NT2/D1 (cell line): ENCODE measurements around the gene PHTF1.
"Not testable (repeated sequence)": the region's sequence is repeated elsewhere in the genome, so short reads cannot be mapped to it uniquely, and the experiment has no call there.

Source experiments
- DNase-seq: peaks from one replicate; pipeline ENCODE4 v3.0.0-alpha.2; 2011; ENCODE audit warnings: low read depth, low spot score
- H3K27me3 ChIP-seq: 2 replicates; pipeline ENCODE4 v1.6.0; 2011; ENCODE audit warnings: mild to moderate bottlenecking; ENCODE audit not compliant: insufficient read length, insufficient read depth
- H3K36me3 ChIP-seq: 2 replicates; pipeline ENCODE4 v1.6.1; 2011; ENCODE audit warnings: mild to moderate bottlenecking, low read length, mixed read lengths; ENCODE audit not compliant: insufficient read depth, insufficient read length
- H3K4me1 ChIP-seq: 2 replicates; pipeline ENCODE4 v1.5.1; 2011; ENCODE audit not compliant: insufficient read depth, insufficient read length
- H3K4me3 ChIP-seq: 2 replicates; pipeline ENCODE4 v1.5.1; 2011; ENCODE audit warnings: low read depth; ENCODE audit not compliant: insufficient read length
- H3K9ac ChIP-seq: 2 replicates; pipeline ENCODE4 v1.6.0; 2011; ENCODE audit warnings: low read depth; ENCODE audit not compliant: insufficient read length
- H3K9me3 ChIP-seq: 2 replicates; pipeline ENCODE4 v1.5.1; 2011; ENCODE audit warnings: mild to moderate bottlenecking, low read length; ENCODE audit not compliant: insufficient read depth
- SUZ12 ChIP-seq: IDR thresholded peaks from 2 replicates; pipeline ENCODE4 v1.6.1; 2011; ENCODE audit not compliant: insufficient read length, insufficient read depth; ENCODE audit errors: extremely low read depth
- YY1 ChIP-seq: IDR thresholded peaks from 2 replicates; pipeline ENCODE4 v1.6.1; 2011; ENCODE audit not compliant: insufficient read length, insufficient read depth
- ZNF274 ChIP-seq: IDR thresholded peaks from 2 replicates; pipeline ENCODE4 v1.6.1; 2011; ENCODE audit warnings: mild to moderate bottlenecking, low read depth, low read length

Gene PHTF1

DNA sequence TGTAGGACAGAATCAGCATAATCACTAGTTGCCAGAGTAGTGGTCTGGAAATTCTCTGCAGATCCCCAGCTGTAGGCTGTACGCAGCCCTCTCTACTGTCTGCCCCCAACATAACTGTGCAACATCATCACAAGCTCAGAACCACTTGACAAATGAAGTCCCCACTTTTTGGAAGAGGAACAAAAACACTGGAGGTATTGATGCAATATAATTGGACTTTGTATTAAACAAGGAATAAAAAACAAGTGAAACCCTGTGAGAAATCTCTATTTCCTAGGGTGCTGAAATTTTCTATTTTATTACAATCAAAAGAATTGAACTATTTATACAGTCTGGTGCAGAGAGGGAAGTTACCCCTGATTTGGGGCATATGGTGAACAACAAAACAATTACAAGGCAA, 15.2 kb downstream of the PHTF1 start:
- Histone ChIP-seq H3K9me3 (peaks cover 3% of the 10 kb centered on the region; the same call in 1 of the 2 replicates), H3K27me3 (no peaks in the 10 kb centered on the region), H3K4me1 (no peaks in the 10 kb centered on the region), H3K9ac (no peak overlapping the region), H3K36me3 (peaks cover 24% of the 10 kb centered on the region), H3K4me3 (no peak overlapping the region)
- no peak for DNase-seq
- TF ChIP-seq YY1: no peak
- TF ChIP-seq SUZ12: no peak
- no peak for TF ChIP-seq ZNF274

DNA sequence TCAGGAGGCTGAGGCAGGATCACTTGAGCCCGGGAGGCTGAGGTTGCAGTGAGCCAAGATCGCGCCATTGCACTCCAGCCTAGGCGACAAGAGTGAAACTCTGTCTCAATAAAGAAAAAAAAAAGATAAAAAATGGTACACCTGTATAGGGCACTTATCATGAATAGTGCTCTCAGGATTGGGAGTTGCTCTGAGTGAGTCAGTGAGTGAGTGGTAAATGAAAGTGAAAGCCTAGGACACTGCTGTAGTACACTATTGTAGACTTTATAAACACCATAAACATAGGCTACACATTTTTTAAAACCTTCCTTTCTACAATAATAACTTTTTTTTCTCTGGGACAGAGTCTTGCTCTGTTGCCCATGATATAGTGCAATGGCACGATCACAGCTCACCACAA, 16.8 kb downstream of the PHTF1 start:
- Histone ChIP-seq H3K36me3 (peaks cover 24% of the 10 kb centered on the region), H3K4me1 (no peaks in the 10 kb centered on the region), H3K27me3 (no peaks in the 10 kb centered on the region), H3K9ac (no peak overlapping the region), H3K4me3 (no peak overlapping the region), H3K9me3 (peaks cover 3% of the 10 kb centered on the region; the same call in 1 of the 2 replicates)
- TF ChIP-seq YY1 (no peak), ZNF274 (no peak), SUZ12 (no peak)
- no peak for DNase-seq

DNA sequence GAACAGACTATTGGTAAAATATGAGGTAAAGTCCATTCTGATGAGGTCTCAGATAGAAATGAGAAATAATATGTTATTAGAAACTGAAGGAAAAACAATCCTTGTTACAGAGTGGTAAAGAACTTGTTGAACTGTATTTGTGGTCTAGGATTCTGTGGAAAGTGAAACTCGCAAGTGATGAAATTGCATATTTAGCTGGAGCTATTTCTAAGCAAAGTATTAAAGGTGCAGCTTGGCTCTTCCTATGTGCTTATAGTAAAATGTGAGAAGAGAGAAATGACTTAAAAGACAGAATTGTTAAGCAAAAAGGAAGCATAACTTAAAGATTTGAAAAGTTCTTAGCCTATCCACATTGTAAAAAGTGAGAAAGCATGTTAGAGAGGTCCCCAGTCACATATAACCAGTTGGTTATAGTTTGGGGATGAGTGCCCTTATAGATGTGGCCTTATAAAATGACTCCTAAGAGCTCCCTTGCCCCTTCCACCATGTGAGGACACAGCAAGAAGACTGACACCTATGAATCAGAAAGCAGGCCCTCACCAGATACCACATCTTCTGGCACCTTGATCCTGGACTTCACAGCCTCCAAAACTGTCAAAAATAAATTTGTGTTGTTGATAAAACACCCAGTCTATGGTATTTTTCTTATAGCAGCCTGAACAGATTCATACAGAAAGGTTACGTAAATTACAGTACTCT, 24.8 kb downstream of the PHTF1 start:
- Histone ChIP-seq H3K27me3 (no peaks in the 10 kb centered on the region), H3K9me3 (no peaks in the 10 kb centered on the region), H3K9ac (no peak overlapping the region), H3K4me3 (no peak overlapping the region), H3K36me3 (peaks cover 38% of the 10 kb centered on the region), H3K4me1 (no peaks in the 10 kb centered on the region)
- TF ChIP-seq YY1 (no peak), ZNF274 (no peak), SUZ12 (no peak)
- DNase-seq: no peak

DNA sequence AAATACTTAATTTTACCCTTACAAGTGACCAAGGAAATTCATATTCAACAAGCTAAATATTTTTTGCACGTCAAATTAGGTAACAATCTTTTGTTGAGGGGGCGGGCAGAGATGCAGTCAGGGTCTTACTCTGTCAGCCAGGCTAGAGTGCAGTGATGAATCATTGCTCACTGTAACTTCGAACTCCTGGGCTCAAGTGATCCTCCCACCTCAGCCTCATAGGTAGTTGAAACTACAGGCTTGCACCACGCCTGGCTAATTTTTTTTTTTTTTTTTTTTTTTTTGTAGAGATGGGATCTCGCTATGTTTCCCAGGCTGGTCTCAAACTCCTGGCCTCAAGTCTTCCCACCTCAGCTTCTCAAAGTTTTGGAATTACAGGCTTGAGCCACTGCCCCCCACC, 26.5 kb downstream of the PHTF1 start:
- Histone ChIP-seq H3K36me3 (peaks cover 39% of the 10 kb centered on the region), H3K4me3 (no peak overlapping the region), H3K4me1 (no peaks in the 10 kb centered on the region), H3K9ac (no peak overlapping the region), H3K9me3 (no peaks in the 10 kb centered on the region), H3K27me3 (no peaks in the 10 kb centered on the region)
- TF ChIP-seq YY1 (no peak), ZNF274 (no peak), SUZ12 (no peak)
- no peak for DNase-seq

DNA sequence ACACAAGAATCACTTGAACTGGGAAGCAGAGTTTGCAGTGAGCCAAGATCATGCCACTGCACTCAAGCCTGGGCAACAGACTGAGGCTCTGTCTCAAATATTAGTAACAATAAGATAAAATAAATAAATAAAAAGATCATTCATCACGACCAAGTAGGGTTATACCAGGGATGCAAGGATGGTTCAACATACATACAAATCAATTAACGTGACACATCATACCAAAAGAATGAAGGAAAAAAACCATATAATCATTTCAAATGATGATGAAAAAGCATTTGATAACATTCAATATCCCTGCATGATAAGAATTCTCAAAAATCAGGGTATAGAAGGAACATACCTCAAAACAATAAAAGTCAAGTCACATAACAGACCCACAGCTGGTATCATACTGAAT, 38.3 kb downstream of the PHTF1 start:
- Histone ChIP-seq H3K27me3 (no peaks in the 10 kb centered on the region), H3K4me1 (no peaks in the 10 kb centered on the region), H3K36me3 (peaks cover 43% of the 10 kb centered on the region), H3K4me3 (no peak overlapping the region), H3K9ac (no peak overlapping the region), H3K9me3 (peaks cover 48% of the 10 kb centered on the region)
- no peak for DNase-seq
- TF ChIP-seq ZNF274 (no peak), YY1 (no peak), SUZ12 (no peak)

DNA sequence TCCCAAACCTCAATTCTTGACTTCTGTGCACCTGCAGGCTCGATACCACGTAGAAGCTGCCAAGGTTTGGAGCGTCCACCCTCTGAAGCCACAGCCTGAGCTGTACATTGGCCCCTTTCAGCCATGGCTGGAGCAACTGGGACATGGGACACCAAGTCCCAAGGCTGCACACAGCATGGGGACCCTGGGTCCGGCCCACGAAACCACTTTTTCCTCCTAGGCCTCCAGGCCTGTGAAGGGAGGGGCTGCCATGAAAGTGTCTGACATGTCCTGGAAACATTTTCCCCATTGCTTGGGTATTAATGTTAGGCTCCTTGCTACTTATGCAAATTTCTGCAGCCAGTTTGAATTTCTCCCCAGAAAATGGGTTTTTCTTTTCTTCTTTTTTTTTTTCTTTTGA, 40.7 kb downstream of the PHTF1 start:
- Histone ChIP-seq H3K9me3 (peaks cover 48% of the 10 kb centered on the region), H3K36me3 (peaks cover 40% of the 10 kb centered on the region)
- not testable (repeated sequence) for H3K4me1 ChIP-seq, DNase-seq, H3K4me3 ChIP-seq, H3K9ac ChIP-seq, H3K27me3 ChIP-seq

DNA sequence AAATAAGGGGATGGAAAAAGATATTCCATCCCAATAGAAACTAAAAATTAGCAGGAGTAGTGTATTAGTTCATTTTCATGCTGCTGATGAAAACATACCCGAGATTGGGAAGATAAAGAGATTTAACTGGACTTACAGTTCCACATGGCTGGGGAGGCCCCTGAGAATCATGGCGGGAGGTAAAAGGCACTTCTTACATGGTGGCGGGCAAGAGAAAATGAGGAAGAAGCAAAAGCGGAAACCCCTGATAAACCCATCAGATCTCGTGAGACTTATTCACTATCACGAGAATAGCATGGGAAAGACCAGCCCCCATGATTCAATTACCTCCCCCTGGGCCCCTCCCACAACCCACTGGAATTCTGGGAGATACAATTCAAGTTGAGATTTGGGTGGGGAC, 41.8 kb downstream of the PHTF1 start:
- not testable (repeated sequence) for H3K4me1 ChIP-seq, H3K9ac ChIP-seq, DNase-seq, H3K4me3 ChIP-seq, H3K27me3 ChIP-seq
- H3K9me3 ChIP-seq: peaks cover 48% of the 10 kb centered on the region
- H3K36me3 ChIP-seq: peaks cover 42% of the 10 kb centered on the region

DNA sequence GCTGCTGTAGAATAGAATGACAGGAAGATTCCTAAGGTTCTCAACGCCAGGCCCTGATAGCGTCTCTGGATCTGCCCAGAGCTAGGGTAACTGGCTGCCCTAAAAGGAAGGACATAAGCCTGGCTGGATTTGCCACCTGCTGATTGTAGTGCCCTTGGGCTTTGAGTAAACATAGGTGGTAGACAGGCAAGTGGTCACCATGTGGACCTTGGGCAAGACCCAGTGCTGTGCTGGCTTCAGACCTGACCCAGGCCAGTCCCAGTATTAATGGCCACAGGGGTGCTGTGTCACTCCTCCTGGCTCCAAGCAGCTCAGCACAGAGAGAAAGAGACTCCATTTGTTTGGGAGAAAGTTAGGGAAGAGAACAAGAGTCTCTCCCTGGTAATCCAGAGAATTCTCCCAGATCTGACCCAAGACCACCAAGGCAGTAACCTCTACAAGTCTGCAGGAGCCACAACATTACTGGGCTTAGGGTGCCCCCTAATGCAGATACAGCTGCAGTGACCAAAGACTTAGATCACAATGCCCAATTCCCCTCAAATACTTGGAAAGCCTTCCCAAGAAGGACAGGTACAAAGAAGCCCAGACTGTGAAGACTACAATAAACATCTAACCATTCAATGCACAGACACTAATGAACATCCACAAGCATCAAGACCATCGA, 44.5 kb downstream of the PHTF1 start:
- peaks cover 52% of the 10 kb centered on the region for H3K36me3 ChIP-seq

More for the DNA sequence above, 44.5 kb downstream of the PHTF1 start:
- H3K4me3 ChIP-seq: no peak overlapping the region
- H3K9me3 ChIP-seq: peaks cover 30% of the 10 kb centered on the region
- H3K27me3 ChIP-seq: no peaks in the 10 kb centered on the region
- no peak overlapping the region for H3K9ac ChIP-seq
- no peaks in the 10 kb centered on the region for H3K4me1 ChIP-seq
- no peak for DNase-seq
- TF ChIP-seq SUZ12 (no peak), YY1 (no peak), ZNF274 (no peak)
